Astrocyte (in vitro differentiated cells and primary cell): ENCODE data around the gene GPR33.

Source experiments
- CTCF ChIP-seq: IDR thresholded peaks from 2 replicates; pipeline ENCODE4 v1.5.1; 2011; ENCODE audit warnings: low read depth, mild to moderate bottlenecking, inconsistent platforms, low read length, moderate library complexity; ENCODE audit not compliant: insufficient read depth
- EZH2 ChIP-seq: IDR thresholded peaks from 2 replicates; pipeline ENCODE4 v1.6.1; 2012; ENCODE audit warnings: mild to moderate bottlenecking, low read length, inconsistent platforms; ENCODE audit not compliant: insufficient read depth

DNA sequence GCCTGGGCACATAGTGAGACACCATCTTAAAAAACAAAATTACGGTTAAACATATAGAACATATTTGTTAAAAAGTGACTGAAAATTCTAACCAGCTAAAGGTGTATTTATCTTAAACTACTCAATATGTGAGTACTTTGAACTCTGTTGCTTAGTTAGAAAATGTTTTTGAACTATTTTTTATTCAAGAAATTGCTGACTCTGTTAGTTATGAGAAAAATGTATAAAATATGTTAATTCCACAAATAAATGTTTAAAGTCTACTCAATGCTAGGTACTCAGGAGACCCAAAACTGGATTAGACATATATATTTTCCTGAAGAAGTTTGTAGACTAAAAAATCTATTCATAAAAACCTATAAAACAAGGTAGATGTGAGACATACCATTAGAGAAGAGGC is 23.0 kb upstream of the GPR33 start:
- TF ChIP-seq CTCF (no peak), EZH2 (no peak)
